KOPT-K1 (cell line): ENCODE measurements around the gene RPTOR.
"Not testable (repeated sequence)": the region's sequence is repeated elsewhere in the genome, so short reads cannot be mapped to it uniquely, and the experiment has no call there.

Experiments used
- H3K27ac ChIP-seq: fragments of 200-600 bp; sonication (generic); 2 replicates; pipeline ENCODE4 v1.5.1; 2016; ENCODE audit warnings: antibody characterized with exemption, mild to moderate bottlenecking, low read depth, low read length; ENCODE audit not compliant: poor library complexity, severe bottlenecking
- H3K36me3 ChIP-seq: fragments of 200-600 bp; sonication (generic); 2 replicates; pipeline ENCODE4 v1.5.1; 2017; ENCODE audit warnings: antibody characterized with exemption, mild to moderate bottlenecking, low read length, moderate library complexity; ENCODE audit not compliant: insufficient read depth
- H3K9me3 ChIP-seq: fragments of 200-600 bp; sonication (generic); 2 replicates; pipeline ENCODE4 v1.5.1; 2017; ENCODE audit warnings: antibody characterized with exemption, low read length, mild to moderate bottlenecking; ENCODE audit not compliant: insufficient read depth, poor library complexity, severe bottlenecking

The RPTOR gene

DNA sequence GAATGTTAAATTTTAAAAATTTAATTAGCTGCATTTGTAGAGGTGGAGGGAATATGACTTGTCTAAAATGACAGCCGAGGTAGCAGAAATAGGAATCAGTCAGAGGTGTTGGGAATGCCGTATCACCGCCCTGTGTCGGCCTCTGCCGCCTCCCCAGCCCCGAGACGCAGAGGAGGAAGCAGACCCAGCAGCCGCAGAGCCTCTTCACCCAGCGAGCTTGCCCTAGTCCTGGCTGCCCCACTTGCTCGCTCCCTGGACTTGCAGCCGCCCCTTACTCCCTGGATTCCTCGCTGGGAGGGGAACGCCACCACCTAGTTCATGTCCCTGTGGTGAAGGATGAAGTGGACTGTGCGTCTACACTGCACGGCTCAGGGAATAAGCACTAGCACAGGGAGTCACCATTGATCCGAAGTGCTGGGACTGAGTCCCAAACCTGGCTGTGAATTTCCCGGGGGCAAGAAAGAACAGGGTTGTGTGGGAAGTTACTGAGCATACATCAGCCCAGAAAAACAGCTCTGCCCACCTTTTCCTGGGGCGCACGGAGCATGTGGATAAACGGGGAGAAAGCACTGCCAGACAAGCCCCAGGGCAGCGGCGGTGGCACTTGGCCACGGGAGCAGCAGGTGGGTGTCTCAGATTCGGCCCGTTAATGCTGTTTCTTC is 76.8 kb downstream of the RPTOR start:
- no peaks in the 10 kb centered on the region for H3K9me3 ChIP-seq
- peaks cover 4% of the 10 kb centered on the region; the same call in 1 of the 2 replicates for H3K36me3 ChIP-seq
- H3K27ac ChIP-seq, result peak overlapping the region; percentile 90

DNA sequence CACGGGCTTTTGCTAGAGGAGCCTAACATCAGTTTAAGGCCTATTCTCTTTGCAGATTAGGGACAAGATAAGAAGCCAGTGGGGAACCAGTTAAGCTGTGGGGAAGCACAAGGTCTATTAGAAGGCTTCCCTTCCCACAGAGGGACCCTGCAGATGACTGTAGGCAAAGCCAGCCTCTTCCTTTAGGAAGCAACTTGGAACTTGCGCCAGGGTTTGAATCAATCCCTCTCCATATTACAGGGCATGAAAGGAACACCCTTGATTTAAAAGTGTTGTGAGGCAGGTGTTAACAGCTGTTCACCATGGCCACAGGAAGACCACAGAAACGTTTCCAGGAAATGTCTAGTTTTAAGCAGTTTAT is 77.3 kb downstream of the RPTOR start:
- peak overlapping the region; percentile 90 for H3K27ac ChIP-seq
- H3K36me3 ChIP-seq, result peaks cover 9% of the 10 kb centered on the region
- H3K9me3 ChIP-seq, result no peaks in the 10 kb centered on the region

DNA sequence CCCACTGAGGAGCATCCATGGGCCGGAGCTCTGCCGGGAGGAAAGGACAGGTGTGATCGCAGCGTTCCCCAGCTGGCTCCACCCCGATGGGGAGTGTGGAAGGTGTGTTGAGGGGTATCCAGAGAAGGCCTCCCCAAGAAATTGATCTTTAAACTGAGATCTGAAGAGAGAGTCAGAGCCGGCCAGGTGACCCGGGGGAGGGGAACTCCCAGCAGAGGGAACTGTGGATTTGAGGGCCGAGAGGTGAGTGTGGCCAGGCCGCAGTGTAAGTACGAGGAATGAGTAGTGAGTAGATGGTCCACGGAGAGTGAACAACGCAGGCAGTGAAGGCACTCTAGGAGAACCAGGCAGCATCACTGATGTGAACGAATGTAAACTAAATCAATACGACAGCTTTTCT is 80.2 kb downstream of the RPTOR start:
- Histone ChIP-seq H3K36me3 (peaks cover 13% of the 10 kb centered on the region), H3K27ac (peak overlapping the region; percentile 5), H3K9me3 (no peaks in the 10 kb centered on the region)

DNA sequence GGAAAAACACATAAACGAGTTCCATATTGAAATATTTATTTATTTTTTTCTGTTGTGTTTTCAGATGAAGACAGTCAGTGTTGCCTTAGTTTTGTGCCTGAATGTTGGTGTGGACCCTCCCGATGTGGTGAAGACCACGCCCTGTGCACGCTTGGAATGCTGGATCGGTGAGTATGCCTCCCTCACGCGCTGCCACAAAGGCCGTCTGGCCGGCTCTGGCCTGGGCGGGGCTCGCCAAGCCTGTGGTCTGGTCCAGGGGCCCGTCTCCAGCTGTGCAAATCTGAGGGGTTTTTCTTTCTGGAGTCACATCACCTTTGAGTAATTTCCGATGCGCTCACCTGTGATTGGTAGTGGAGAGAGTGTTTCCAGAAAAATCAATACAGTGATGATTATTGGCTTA is 81.0 kb downstream of the RPTOR start:
- Histone ChIP-seq H3K9me3 (no peaks in the 10 kb centered on the region), H3K27ac (no peak overlapping the region), H3K36me3 (peaks cover 13% of the 10 kb centered on the region)

DNA sequence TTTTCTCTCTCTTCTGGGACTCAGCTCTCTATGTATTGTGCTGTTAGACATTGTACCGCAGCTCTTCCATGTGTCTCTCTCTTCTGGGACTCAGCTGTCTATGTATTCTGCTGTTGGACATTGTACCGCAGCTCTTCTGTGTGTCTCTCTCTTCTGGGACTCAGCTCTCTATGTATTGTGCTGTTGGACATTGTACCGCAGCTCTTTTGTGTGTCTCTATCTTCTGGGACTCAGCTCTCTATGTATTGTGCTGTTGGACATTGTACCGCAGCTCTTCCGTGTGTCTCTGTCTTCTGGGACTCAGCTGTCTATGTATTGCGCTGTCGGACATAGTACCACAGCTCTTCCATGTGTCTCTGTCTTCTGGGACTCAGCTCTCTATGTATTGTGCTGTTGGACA is 84.2 kb downstream of the RPTOR start:
- H3K36me3 ChIP-seq, result peaks cover 13% of the 10 kb centered on the region
- H3K27ac ChIP-seq, H3K9me3 ChIP-seq: not testable (repeated sequence)

DNA sequence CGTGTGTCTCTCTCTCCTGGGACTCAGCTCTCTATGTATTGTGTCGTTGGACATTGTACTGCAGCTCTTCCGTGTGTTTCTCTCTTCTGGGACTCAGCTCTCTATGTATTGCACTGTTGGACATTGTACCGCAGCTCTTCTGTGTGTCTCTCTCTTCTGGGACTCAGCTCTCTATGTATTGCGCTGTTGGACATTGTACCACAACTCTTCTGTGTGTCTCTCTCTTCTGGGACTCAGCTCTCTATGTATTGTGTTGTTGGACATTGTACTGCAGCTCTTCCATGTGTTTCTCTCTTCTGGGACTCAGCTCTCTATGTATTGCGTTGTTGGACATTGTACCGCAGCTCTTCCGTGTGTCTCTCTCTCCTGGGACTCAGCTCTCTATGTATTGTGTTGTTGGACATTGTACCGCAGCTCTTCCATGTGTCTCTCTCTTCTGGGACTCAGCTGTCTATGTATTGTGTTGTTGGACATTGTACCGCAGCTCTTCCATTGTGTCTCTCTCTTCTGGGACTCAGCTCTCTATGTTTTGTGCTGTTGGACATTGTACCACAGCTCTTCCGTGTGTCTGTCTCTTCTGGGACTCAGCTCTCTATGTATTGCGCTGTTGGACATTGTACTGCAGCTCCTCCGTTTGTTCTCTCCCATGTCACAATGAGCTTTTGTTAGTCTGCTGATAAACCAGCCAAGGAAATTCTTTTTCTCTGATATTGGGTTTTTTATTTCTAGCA is 84.8 kb downstream of the RPTOR start:
- Histone ChIP-seq H3K27ac (no peak overlapping the region), H3K9me3 (no peaks in the 10 kb centered on the region), H3K36me3 (peaks cover 13% of the 10 kb centered on the region)

DNA sequence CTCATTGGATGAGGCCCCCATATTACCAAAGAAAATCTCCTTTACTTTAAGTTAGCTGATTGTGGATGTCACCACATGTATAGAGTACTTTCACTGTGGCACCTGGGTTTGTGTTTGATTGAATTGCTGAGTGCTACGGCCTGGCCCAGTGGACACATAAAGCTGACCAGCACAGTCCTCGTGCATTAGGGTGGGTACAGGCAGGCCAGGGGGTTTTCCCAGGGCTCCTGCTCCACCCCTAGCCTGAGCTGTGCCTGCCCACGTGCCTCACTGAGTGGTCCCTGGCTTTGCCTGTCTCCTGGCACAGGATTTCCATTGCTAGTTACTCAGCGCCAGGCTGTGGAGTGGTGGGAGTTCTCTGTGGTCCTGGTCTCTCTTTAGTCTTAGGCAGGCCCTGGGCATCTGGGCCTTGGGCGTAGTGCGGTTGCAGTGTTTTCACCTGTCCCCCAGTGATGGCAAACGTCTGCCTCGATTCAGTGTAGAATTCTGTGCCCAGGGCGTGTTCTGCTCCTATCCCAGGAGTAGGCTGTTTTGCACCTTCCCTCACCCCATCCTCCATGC is 86.0 kb downstream of the RPTOR start:
- peaks cover 13% of the 10 kb centered on the region for H3K36me3 ChIP-seq
- peak overlapping the region; percentile 36 for H3K27ac ChIP-seq
- H3K9me3 ChIP-seq, result no peaks in the 10 kb centered on the region

DNA sequence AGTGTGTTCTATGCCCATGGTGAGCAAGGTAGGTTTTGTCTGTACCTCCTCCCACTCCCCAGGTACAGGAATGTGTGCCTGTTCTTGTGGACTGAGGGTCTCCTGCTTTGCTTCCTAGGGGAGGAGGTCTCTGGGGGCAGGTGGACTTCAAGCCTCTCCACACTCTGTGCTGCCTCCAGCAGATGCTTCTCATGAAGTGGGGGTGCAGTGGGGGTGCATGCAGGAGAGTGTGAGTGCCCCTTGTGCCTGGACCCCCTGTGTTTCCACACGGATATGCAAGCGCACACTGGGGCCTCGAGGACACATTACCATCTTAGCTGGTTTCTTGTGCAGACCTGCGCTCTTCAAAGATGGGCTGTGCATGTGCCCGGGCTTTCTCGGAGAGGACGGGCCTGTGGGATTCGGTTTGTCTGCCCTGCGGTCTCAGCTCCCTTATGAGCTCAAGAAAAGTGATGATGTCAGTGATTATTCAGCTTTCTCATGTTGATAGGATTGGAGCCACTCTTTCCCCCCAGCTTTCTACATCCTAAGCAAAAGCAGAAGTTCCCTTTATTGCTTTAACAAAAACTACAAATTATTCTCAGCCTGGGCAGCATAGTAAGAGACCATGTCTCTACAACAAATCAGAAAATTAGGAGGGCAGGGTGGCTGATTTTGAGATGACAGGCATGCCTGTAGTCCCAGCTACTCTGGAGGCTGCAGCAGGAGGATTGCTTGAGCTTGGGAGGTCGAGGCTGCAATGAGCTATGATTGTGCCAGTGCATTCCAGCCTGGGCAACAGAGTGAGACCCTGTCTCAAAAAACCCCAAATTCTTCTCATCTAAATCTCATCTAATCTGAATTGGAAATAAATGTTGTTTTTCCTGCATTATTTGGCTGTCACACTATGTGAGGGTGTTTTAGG is 86.8 kb downstream of the RPTOR start:
- Histone ChIP-seq H3K36me3 (peaks cover 10% of the 10 kb centered on the region), H3K27ac (peak overlapping the region; percentile 36), H3K9me3 (no peaks in the 10 kb centered on the region)

DNA sequence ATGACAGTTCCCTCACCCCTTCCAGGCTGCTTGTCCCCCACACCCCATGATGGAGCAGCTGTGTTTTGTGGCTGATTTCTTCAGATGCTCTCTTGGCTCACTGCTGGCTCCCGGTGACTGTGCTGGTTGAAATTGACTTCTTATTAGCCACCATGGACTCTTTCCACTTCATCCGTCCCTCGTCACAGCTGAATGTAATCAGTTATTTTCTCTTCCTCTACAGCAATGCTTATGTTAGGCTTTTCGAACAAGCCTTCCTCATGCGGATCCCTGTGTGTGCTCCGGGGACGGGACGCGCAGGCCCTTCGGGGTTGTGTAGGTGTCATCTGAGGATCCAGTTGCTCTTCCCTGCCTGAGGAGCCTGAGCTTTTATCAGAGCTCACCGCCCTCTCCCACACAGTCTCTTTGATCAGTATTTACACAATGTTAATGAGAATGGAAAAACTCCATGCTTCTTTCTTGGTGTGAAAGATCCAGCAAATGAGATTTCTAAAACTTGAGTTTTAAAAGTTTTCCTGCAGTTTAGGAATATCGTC is 87.5 kb downstream of the RPTOR start:
- H3K36me3 ChIP-seq, result peaks cover 3% of the 10 kb centered on the region; the same call in 1 of the 2 replicates
- H3K9me3 ChIP-seq, result no peaks in the 10 kb centered on the region
- H3K27ac ChIP-seq, result no peak overlapping the region

DNA sequence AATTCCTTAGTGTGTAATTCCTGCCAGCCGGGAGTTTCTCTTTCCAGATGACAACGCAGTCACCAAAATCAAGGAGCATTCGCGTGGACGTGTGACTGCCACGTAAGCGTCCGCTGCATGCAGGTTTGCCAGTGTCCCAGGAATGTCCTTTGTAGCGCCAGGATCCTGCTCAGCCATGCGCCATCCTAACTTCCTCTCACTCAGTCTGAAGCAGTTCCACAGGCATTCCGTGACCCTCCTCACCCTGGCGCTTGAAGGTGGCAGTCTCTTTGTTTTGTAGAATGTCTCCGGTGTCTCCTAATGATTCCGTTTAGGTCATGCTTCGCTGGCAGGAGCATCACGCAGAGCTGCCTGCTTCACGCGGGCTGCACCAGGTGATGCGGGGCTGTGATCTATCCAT is 88.6 kb downstream of the RPTOR start:
- Histone ChIP-seq H3K36me3 (no peaks in the 10 kb centered on the region), H3K27ac (no peak overlapping the region), H3K9me3 (no peaks in the 10 kb centered on the region)

DNA sequence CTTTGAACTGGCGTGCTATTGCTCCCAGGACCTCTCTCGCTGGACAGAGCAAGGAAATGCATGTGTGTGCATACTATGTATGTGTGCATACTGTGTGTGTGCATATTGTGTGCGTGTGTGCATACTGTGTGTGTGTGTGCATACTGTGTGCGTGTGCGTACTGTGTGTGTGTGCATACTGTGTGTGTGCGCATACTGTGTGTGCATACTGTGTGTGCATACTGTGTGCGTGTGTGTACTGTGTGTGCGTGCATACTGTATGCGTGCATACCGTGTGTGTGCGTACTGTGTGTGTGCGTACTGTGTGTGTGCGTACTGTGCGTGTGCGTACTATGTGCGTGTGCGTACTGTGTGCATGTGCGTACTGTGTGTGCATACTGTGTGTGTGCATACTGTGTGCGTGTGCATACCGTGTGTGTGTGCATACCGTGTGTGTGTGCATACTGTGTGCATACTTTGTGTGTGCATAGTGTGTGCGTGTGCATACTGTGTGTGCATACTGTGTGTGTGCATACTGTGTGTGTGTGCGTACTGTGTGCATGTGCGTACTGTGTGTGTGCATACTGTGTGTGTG is 89.4 kb downstream of the RPTOR start:
- H3K36me3 ChIP-seq, result no peaks in the 10 kb centered on the region
- H3K27ac ChIP-seq, result no peak overlapping the region
- H3K9me3 ChIP-seq, result no peaks in the 10 kb centered on the region

DNA sequence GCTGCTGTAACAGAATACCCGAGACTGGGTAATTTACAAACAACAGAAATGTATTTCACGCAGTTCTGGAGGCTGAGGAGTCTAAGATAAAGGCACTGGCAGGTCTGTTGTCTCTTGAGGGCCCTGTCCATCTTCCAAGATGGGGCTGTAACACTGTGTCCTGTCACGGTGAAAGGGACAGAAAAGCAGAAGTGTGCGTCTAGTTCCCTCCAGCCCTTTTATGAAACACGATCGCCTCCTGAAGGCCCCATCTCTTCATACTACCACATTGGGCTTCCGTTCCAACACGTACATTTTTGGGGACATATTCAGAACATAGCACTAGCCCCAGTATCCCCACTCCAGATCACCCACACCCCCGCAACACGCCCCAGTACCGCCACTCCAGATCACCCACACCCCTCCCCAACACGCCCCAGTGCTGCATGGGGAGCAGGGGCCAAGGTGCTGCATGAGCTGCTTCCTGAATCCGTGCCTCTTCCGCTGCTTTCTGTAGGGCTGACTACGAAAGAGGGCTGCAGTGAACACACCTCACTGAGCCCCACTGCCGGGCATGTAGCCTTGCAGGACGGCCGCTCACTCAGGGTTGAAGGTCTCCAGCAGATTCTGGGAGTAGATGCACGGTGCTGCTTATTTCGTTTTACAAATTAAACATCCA is 91.9 kb downstream of the RPTOR start:
- Histone ChIP-seq H3K27ac (peak overlapping the region; percentile 0), H3K9me3 (no peaks in the 10 kb centered on the region), H3K36me3 (no peaks in the 10 kb centered on the region)

DNA sequence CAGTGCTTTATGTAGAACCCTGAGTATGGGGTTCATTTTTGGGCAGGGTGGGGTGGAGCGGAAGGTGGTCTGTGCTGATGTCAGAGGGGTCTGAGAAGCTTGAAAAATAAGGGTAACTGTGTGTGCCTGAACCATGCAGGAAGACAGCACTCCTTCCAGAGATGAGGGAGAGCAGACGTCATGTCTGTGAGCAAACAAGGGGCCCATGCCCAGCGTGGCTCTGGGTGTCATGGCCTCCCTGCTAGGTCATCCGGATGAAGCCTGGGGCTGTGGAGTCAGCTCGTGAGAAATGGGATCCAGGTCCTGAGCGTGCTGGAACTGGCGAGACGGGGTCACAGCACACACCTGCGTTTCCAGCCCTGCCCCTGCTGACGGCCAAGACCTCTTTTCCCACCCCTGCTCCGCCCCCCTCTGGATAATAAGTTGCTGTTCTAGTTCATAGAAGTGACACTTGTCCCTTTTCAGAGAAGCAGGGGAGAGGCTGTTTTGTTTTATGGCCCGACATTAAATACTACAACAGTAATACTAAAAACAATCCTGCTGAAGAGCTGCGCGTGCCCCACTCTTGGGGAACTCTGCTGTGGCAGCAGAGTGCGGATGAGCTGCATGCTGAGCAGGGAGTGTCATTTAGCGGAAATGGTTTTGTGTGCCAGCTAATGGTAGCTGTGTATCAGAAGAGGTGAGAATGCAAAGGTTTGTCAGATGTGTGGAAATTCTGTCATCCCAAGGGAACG is 92.6 kb downstream of the RPTOR start:
- Histone ChIP-seq H3K36me3 (no peaks in the 10 kb centered on the region), H3K9me3 (no peaks in the 10 kb centered on the region), H3K27ac (peak overlapping the region; percentile 0)

DNA sequence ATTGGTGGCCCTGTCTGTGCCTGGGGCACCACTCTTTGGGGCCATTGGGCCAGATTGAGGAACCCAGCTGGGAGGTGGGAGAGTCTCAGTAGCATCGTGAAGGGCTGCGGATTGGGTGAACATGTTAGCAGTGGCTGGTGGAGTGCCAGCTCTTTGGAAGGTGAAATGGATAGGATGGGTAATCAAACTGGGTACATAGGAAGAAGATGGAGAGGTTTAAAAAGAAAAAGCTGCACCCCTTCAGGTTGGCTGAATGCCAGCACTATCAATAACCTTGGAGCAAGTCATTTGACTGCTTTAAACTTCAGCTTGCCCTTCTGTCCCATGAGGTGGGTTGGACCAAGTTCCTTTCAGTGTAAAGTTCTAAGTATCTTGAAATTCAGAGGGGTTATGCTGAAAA is 95.0 kb downstream of the RPTOR start:
- no peaks in the 10 kb centered on the region for H3K36me3 ChIP-seq

More for the DNA sequence above, 95.0 kb downstream of the RPTOR start:
- Histone ChIP-seq H3K9me3 (no peaks in the 10 kb centered on the region), H3K27ac (no peak overlapping the region)
